ENCODE results near the gene CGB2. TPM values are rescaled to one million over a fixed set of nuclear protein-coding genes. Genes with fewer than 3 reads are reported as not detected.

Gene CGB2
- total and polyA plus RNA-seq, 9 of the 15 experiments (the other 6 are each of a cell fraction or from before 2014, with no cell fraction given) = 0.22 TPM; not detected in 8

GRCh38 chr19:49020931-49021895 is 10.5 kb upstream of the CGB2 start (continued):
- TF ChIP-seq MBD1 (CRISPR knock-in tag; IDR thresholded peaks at IDR 0.05) = no peak
- no peak for TF ChIP-seq ZNF324 (CRISPR knock-in tag; IDR thresholded peaks at IDR 0.05)
- TF ChIP-seq JUN (IDR thresholded peaks at IDR 0.05; ENCODE audit: borderline replicate concordance, low read depth, low read length) = peak; percentile 59; the same call in 1 of the 2 replicates
- no peak for TF ChIP-seq JUN (CRISPR knock-in tag; IDR thresholded peaks at IDR 0.05; ENCODE audit: borderline replicate concordance)
- no peak for TF ChIP-seq TCF3 (CRISPR knock-in tag; IDR thresholded peaks at IDR 0.05)
- TF ChIP-seq, protein P1, sequence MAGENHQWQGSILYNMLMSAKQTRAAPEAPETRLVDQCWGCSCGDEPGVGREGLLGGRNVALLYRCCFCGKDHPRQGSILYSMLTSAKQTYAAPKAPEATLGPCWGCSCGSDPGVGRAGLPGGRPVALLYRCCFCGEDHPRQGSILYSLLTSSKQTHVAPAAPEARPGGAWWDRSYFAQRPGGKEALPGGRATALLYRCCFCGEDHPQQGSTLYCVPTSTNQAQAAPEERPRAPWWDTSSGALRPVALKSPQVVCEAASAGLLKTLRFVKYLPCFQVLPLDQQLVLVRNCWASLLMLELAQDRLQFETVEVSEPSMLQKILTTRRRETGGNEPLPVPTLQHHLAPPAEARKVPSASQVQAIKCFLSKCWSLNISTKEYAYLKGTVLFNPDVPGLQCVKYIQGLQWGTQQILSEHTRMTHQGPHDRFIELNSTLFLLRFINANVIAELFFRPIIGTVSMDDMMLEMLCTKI (IDR thresholded peaks at IDR 0.05; ENCODE audit: partially characterized antibody) = no peak
- no peak for TF ChIP-seq HSF4 (CRISPR knock-in tag; IDR thresholded peaks at IDR 0.05; ENCODE audit: borderline replicate concordance)
- TF ChIP-seq NFIC (IDR thresholded peaks at IDR 0.05) = peak; percentile 15; the same call in 1 of the 2 replicates
- TF ChIP-seq ZNF695 (CRISPR knock-in tag; IDR thresholded peaks at IDR 0.05) = no peak
- TF ChIP-seq, protein P2, sequence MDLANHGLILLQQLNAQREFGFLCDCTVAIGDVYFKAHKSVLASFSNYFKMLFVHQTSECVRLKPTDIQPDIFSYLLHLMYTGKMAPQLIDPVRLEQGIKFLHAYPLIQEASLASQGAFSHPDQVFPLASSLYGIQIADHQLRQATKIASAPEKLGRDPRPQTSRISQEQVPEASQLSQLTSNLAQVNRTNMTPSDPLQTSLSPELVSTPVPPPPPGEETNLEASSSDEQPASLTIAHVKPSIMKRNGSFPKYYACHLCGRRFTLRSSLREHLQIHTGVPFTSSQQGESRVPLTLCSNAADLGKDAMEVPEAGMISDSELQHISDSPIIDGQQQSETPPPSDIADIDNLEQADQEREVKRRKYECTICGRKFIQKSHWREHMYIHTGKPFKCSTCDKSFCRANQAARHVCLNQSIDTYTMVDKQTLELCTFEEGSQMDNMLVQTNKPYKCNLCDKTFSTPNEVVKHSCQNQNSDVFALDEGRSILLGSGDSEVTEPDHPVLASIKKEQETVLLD (IDR thresholded peaks at IDR 0.05) = 0 out of 2 replicates have a peak, but pooled peaks have one; percentile 38
- no peak for TF ChIP-seq YY1 (IDR thresholded peaks at IDR 0.05; ENCODE audit: borderline replicate concordance in 1 of 3, control insufficient read depth in 1 of 3, extremely low read depth in 1 of 3, insufficient read depth in 3 of 3, insufficient read length in 1 of 3, insufficient replicate concordance in 2 of 3, low read depth in 1 of 3, low read length in 2 of 3)
- TF ChIP-seq HIVEP1 (CRISPR knock-in tag; IDR thresholded peaks at IDR 0.05) = no peak
- TF ChIP-seq, protein P3, sequence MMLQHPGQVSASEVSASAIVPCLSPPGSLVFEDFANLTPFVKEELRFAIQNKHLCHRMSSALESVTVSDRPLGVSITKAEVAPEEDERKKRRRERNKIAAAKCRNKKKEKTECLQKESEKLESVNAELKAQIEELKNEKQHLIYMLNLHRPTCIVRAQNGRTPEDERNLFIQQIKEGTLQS (IDR thresholded peaks at IDR 0.05) = peak; percentile 84
- TF ChIP-seq, protein P3 (CRISPR knock-in tag; conservative IDR thresholded peaks at IDR 0.05) = no peak
- no peak for TF ChIP-seq GTF2A2 (tag; IDR thresholded peaks at IDR 0.05)
- no peak for TF ChIP-seq CC2D1A (IDR thresholded peaks at IDR 0.05)

Measured in K562 (cell line).